IPS DF 6.9 (cell line): ENCODE measurements around the gene OTULINL.
"Not testable (repeated sequence)": the region's sequence is repeated elsewhere in the genome, so short reads cannot be mapped to it uniquely, and the experiment has no call there.

ENCODE experiments used
- DNase-seq: peaks from one replicate; pipeline ENCODE4 v3.0.0-alpha.2; 2013; ENCODE audit warnings: low read depth, low spot score
- H3K27ac ChIP-seq: one replicate; pipeline ENCODE4 v1.5.1; 2013; ENCODE audit warnings: low read length, control low read depth
- H3K27me3 ChIP-seq: 2 replicates; pipeline ENCODE4 v1.6.1; 2013; ENCODE audit warnings: mild to moderate bottlenecking, low read length; ENCODE audit not compliant: control insufficient read depth, insufficient read depth
- H3K36me3 ChIP-seq: 2 replicates; pipeline ENCODE4 v1.6.1; 2013; ENCODE audit warnings: low read length; ENCODE audit not compliant: control insufficient read depth, insufficient read depth
- H3K4me1 ChIP-seq: 2 replicates; pipeline ENCODE4 v1.6.1; 2013; ENCODE audit warnings: low read length; ENCODE audit not compliant: control insufficient read depth, insufficient read depth
- H3K4me3 ChIP-seq: 2 replicates; pipeline ENCODE4 v1.5.1; 2013; ENCODE audit warnings: mild to moderate bottlenecking, low read length
- H3K9me3 ChIP-seq: 2 replicates; pipeline ENCODE4 v1.6.1; 2013; ENCODE audit warnings: low read length, inconsistent platforms; ENCODE audit not compliant: control insufficient read depth, insufficient read depth
- WGBS: extraction: QIAGEN DNeasy Blood & Tissue Kit; methylation state at CpG from one replicate; pipeline ENCODE4 v1.1.7; 2013; ENCODE audit warnings: mixed read lengths, missing lambda C conversion rate; ENCODE audit not compliant: insufficient read length, insufficient coverage; 5-methylcytosine and 5-hydroxymethylcytosine counted together

Gene OTULINL

DNA sequence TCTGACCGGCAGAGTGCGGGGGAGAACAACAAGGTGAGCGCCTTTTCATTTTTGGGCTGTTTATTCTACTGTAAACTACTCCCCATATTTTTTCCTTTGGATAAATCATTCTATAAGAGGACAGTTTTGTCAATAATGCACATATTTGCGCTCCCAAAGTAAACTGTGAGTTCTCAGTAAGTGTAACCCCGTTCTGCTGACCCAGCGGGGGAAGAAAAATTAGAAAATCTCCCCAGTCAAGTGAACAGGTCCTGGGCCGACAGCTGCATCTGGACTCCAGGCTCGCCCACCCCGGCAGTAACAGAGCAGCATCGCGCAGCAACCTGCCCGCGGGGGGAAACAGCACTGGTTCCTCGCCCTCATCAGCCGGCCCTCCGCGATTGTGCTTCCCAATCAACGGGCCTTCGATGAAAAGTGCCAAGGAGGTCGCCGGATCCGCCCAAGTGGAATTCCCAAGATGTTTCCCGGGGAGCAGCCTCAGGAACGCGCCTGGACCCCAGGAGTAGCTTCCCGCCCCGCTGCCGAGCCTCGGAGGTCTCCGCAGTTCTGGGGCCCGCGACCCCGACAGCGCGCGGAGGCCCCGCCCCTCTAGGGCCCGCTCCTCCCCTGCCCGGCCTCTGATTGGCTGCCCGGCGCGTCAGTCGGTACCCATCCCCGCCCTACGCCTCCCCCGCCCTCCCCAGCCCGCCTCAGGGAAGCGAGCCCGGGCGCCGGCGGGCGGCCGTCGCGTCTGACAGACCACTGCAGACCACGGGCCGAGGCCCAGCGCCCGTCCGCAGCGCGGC lies at the start of gene OTULINL:
Gene OTULINL, plus strand, starts transcription at position 687 of the 785 bp plus-strand sequence. CDS start 103 bp downstream, outside the sequence.
- WGBS: no CpG with 5 or more reads among the region's 63 CpGs
- no peak within 1 kb of the TSS for H3K27ac ChIP-seq
- peaks cover 3% of the 10 kb centered on the region for H3K27me3 ChIP-seq
- no peaks in the 10 kb centered on the region for H3K4me1 ChIP-seq
- no peaks in the 10 kb centered on the region for H3K36me3 ChIP-seq
- peak within 1 kb of the TSS; percentile 79 for H3K4me3 ChIP-seq
- DNase-seq: peak; percentile 33
- H3K9me3 ChIP-seq: no peaks in the 10 kb centered on the region

DNA sequence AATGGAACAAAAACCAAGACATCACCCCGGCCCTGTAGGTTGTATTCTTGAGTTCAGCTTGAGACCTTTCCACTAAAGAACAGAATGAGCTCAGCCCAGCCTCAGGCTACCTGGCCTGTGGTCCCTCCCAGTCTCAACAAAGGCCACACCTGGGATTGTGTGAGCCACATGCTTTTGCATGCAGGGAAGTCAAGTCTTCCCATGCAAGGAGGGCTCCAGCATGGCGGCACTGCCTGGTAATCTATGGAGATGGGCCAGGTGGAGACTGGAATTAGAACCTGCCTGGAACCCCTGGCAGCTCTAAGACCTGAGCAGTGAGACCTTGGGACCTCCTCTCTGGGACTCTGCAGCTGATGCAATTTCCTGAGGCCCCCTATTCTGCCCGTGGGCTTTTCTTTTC lies 49.4 kb upstream of the OTULINL start:
- no peak for DNase-seq
- WGBS: no CpG with 5 or more reads among the region's 3 CpGs
- no peak overlapping the region for H3K27ac ChIP-seq

DNA sequence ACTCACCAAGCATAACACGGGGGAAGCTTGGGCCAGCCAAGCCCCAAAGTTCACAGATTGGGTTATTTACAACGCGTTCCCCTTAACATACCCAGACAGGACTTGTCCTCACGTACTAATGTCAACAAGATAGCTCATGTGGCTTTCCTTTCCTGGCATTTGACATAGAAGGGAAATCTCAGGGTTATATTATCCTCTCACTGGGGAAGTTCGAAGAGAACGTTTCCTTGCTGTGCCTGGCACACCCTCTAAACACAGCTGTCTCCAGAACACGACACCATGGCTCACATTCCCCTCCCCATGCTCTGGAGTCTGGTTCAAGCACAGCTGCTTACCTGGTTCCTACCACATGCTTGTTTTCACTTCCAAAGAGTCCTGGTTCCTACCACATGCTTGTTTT lies 46.8 kb upstream of the OTULINL start:
- no peak overlapping the region for H3K4me3 ChIP-seq
- no peaks in the 10 kb centered on the region for H3K27me3 ChIP-seq
- no peak for DNase-seq
- H3K4me1 ChIP-seq: peaks cover 4% of the 10 kb centered on the region; the same call in 1 of the 2 replicates
- no peaks in the 10 kb centered on the region for H3K9me3 ChIP-seq
- no peaks in the 10 kb centered on the region for H3K36me3 ChIP-seq
- no CpG with 5 or more reads among the region's 7 CpGs for WGBS
- H3K27ac ChIP-seq: no peak overlapping the region

More for the DNA sequence above, 49.4 kb upstream of the OTULINL start:
- Histone ChIP-seq H3K4me1 (peaks cover 4% of the 10 kb centered on the region; the same call in 1 of the 2 replicates), H3K36me3 (no peaks in the 10 kb centered on the region), H3K9me3 (no peaks in the 10 kb centered on the region), H3K4me3 (no peak overlapping the region), H3K27me3 (no peaks in the 10 kb centered on the region)

DNA sequence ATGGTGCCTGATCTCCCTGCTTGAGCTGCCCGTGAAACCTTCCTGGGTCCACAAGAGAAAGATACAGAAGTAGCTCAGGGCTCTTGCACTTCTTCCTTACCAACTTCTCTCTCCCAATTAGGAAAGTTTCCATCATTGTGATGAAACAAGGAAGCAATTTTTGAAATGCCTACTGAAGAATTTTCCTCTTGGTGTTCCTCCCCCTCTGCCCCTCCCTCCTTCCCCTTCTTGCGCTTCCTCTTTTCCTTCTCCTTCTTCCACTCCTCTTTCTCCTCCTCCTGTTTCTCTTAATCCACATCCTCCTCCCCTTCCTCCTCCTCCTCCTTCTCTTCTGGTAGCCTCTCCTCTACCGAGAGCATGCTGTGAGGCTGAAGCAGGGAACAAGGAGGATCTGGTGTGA lies 36.3 kb upstream of the OTULINL start:
- H3K27me3 ChIP-seq: no peaks in the 10 kb centered on the region
- WGBS: no CpG with 5 or more reads among the region's 3 CpGs
- no peaks in the 10 kb centered on the region for H3K36me3 ChIP-seq
- no peaks in the 10 kb centered on the region for H3K4me1 ChIP-seq
- H3K27ac ChIP-seq: no peak overlapping the region
- H3K4me3 ChIP-seq: no peak overlapping the region
- no peak for DNase-seq
- no peaks in the 10 kb centered on the region for H3K9me3 ChIP-seq

DNA sequence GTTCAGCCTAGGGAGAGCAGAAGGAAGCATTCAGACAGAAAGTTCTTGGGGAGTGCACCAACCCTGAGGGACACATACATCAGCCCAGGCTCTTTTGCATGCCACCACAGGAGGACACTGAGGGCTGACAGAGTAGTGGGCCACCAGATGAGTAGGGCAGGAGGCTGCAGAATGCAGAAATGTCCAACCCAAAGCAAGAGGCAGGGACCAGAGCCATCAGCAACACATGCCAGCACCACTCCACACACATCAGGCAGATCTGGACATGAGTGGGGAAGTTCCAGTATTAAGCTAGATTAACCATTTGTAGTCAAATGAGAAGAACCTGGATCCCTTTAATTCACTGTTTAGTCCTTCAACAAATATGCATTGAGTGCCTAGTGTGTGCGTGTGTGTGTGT lies 35.7 kb upstream of the OTULINL start:
- no CpG with 5 or more reads among the region's 1 CpG for WGBS
- DNase-seq: no peak
- H3K27ac ChIP-seq: no peak overlapping the region
- H3K4me3 ChIP-seq: no peak overlapping the region
- no peaks in the 10 kb centered on the region for H3K27me3 ChIP-seq
- H3K9me3 ChIP-seq: no peaks in the 10 kb centered on the region
- no peaks in the 10 kb centered on the region for H3K4me1 ChIP-seq
- no peaks in the 10 kb centered on the region for H3K36me3 ChIP-seq

DNA sequence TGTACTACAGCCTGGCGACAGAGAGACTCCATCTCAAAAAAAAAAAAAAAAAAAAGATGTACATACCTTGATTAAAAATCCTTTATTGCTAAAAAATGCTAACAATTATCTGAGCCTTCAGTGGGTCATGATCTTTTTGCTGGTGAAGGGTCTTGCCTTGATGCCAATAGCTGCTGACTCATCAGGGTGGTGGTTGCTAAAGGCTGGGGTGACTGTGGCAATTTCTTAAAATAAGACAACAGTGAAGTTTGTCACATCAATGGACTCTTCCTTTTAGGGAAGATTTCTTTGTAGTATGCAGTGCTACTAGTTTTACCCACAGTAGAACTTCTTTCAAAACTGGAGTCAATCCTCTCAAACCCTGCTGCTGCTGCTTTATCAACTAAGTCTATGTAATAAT lies 33.9 kb upstream of the OTULINL start:
- H3K27me3 ChIP-seq: no peaks in the 10 kb centered on the region
- H3K36me3 ChIP-seq: no peaks in the 10 kb centered on the region
- WGBS: no CpG with 5 or more reads among the region's 1 CpG
- H3K4me1 ChIP-seq: no peaks in the 10 kb centered on the region
- DNase-seq: no peak
- H3K27ac ChIP-seq: no peak overlapping the region
- H3K9me3 ChIP-seq: no peaks in the 10 kb centered on the region
- H3K4me3 ChIP-seq: no peak overlapping the region

DNA sequence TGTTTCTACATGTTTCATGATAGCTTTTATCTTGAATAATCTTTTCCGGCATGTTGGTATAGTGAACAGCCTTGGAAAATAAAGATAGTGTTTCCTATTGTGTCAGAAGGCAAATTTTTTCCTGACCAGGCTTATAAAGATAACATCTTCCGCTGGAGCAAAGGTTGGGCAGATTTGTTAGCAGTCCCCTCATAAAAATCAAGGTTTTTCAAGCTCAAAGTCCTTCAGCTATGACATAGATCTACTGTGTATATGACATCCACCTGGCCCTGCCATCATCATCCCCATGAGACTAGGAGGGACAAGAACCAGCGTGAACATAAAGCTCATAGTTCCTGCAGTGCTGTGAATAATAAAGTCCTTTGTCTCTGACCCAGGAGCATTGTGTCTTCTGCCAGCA lies 30.4 kb upstream of the OTULINL start:
- Histone ChIP-seq H3K36me3 (no peaks in the 10 kb centered on the region), H3K27ac (no peak overlapping the region), H3K4me1 (no peaks in the 10 kb centered on the region), H3K27me3 (no peaks in the 10 kb centered on the region), H3K9me3 (no peaks in the 10 kb centered on the region), H3K4me3 (no peak overlapping the region)
- DNase-seq: no peak
- WGBS: no CpG with 5 or more reads among the region's 3 CpGs

DNA sequence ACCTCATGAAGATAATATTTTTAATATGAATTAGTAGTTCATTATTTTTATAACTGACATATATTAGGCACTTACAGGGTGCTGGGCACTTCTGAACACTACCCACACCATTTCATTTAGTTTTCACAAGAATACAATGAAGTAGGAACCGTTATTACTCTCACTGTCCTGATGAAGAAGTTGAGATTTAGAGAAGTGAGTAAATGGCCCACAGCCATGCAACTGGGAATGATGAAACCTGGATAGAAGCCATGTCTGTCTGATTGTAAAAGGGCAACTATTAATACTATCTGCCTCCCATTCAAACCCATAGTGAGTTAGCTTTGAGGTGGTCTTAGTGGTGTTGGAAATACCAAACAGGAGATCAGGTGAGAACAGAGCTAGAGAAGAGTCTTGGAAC lies 29.6 kb upstream of the OTULINL start:
- H3K4me1 ChIP-seq: no peaks in the 10 kb centered on the region
- no peaks in the 10 kb centered on the region for H3K27me3 ChIP-seq
- DNase-seq: no peak
- no peak overlapping the region for H3K27ac ChIP-seq
- no peaks in the 10 kb centered on the region for H3K9me3 ChIP-seq
- WGBS: no CpG with 5 or more reads among the region's 1 CpG
- no peaks in the 10 kb centered on the region for H3K36me3 ChIP-seq
- no peak overlapping the region for H3K4me3 ChIP-seq

DNA sequence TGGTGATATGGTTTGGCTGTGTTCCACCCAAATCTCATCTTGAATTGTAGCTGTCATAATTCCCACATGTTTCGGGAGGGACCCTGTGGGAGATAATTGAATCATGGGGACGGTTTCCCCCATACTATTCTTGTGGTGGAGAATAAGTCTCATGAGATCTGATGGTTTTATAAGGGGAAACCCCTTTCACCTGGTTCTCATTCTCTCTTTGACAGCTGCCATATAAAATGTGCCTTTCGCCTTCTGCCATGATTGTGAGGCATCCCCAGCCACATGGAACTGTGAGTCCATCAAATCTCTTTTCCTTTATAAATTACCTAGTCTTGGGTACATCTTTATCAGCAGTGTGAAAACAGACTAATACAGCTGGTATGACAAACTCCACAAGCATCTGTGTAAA lies 27.3 kb upstream of the OTULINL start:
- not testable (repeated sequence) for H3K27me3 ChIP-seq, H3K9me3 ChIP-seq, H3K36me3 ChIP-seq, H3K4me3 ChIP-seq, DNase-seq, H3K27ac ChIP-seq, H3K4me1 ChIP-seq
- WGBS: no CpG with 5 or more reads among the region's 3 CpGs

DNA sequence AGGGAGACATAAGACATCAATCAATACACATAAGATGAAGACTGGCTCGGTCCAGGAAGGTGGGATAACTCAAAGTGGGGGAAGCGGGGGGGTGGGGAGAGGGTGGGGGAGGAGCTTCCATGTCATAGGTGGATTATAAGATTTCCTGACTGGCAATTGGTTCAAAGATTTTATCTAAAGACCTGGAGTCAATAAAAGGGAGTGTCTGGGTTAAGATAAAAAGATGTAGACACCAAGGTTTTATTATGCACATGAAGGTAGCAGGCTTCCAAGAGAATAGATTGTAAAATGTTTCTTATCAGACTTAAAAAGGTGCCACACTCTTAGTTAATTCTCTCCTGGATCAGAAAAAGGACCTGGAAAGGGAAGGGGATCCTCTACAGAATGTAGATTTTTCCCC lies 25.6 kb upstream of the OTULINL start:
- Histone ChIP-seq H3K36me3 (no peaks in the 10 kb centered on the region), H3K27ac (no peak overlapping the region), H3K4me1 (no peaks in the 10 kb centered on the region), H3K27me3 (no peaks in the 10 kb centered on the region), H3K9me3 (no peaks in the 10 kb centered on the region), H3K4me3 (no peak overlapping the region)
- DNase-seq: no peak
- no CpG with 5 or more reads among the region's 2 CpGs for WGBS

DNA sequence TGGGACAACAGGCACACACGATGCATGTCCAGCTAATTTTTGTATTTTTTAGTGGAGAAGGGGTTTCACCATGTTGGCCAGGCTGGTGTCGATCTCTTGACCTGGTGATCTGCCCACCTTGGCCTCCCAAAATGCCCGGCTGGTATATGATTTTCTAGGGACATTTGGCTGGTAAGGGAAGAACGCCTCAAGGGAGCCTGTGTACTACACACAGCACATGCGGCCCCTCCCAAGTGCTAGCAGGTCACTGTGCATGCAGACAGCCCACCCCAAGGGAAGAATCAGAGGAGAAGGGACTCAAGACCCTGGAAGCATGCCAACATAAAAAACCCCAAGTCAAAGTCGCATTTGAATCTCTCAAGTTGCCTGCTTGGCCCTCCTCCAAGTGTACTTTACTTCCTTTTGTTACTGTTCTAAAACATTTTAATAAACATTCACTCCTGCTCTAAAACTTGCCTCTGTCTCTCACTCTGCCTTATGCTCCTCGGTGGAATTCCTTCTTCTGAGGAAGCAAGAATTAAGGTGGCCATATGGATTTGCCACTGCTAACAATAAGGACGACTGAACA lies 24.3 kb upstream of the OTULINL start:
- no peak for DNase-seq
- WGBS: no CpG with 5 or more reads among the region's 8 CpGs

More for the DNA sequence above, 24.3 kb upstream of the OTULINL start:
- no peaks in the 10 kb centered on the region for H3K4me1 ChIP-seq
- H3K4me3 ChIP-seq: no peak overlapping the region
- no peaks in the 10 kb centered on the region for H3K9me3 ChIP-seq
- H3K36me3 ChIP-seq: no peaks in the 10 kb centered on the region
- H3K27me3 ChIP-seq: no peaks in the 10 kb centered on the region
- H3K27ac ChIP-seq: no peak overlapping the region
